Fibroblast of pulmonary artery (primary cell): ENCODE measurements around the gene CHIC2.
"Not testable (repeated sequence)": the region's sequence is repeated elsewhere in the genome, so short reads cannot be mapped to it uniquely, and the experiment has no call there.

Experiments
- DNase-seq: peaks from one replicate; pipeline ENCODE4 v3.0.0-alpha.2; 2010; ENCODE audit warnings: low read depth
- H3K4me3 ChIP-seq: replicated peaks from 2 replicates; pipeline ENCODE4 v1.5.1; 2011; ENCODE audit warnings: low read depth, mild to moderate bottlenecking, control low read depth, low read length, moderate library complexity
- TF ChIP-seq, protein P1 (sequence below): IDR thresholded peaks from 2 replicates; pipeline ENCODE4 v1.5.1; 2011; ENCODE audit warnings: mild to moderate bottlenecking, control low read depth, low read length, inconsistent platforms; ENCODE audit errors: missing control alignments

The CHIC2 gene

DNA sequence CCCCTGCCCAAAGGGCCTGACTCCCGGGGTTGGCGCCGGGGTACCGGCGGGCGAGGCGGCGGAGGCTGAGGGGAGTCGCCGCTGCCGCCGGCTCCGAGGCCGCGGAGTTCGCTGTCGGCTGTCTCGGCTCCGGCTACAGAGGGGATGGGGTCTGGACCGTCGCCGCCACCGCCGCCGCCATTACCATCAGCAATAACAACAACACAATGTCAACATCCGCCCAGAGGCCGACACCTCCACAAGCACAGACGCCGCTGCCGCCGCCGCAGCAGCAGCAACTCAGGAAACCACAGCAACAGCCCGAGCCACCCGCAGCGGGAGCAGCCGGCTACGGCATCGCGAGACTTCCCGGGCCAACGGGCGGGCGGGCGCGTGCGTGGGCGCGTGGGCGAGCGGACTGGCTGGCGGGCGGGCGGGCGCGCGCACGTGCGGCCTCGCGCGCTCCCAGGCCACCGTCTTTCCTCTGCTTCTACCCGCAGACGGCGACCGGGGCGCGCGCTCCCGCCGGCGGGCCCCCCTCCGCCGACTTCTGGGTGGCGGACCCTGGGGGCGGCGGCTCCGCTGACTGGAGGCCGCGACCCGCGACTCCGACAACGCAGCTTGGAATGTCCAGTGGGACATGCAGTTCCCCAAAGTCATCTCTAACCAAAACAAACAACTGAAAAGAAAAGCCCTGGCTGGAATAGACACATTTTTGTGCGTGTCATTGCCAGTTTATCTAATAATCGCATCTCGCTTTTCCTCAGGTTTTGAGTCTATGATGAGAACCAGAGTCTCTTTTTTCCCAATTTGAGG lies at the start of gene CHIC2:
TSS of gene CHIC2 (minus strand) at position 289 of the 795 bp plus-strand sequence. CDS start 305 bp downstream, outside the sequence.
- peak; percentile 95 for DNase-seq
- TF ChIP-seq, protein P1, sequence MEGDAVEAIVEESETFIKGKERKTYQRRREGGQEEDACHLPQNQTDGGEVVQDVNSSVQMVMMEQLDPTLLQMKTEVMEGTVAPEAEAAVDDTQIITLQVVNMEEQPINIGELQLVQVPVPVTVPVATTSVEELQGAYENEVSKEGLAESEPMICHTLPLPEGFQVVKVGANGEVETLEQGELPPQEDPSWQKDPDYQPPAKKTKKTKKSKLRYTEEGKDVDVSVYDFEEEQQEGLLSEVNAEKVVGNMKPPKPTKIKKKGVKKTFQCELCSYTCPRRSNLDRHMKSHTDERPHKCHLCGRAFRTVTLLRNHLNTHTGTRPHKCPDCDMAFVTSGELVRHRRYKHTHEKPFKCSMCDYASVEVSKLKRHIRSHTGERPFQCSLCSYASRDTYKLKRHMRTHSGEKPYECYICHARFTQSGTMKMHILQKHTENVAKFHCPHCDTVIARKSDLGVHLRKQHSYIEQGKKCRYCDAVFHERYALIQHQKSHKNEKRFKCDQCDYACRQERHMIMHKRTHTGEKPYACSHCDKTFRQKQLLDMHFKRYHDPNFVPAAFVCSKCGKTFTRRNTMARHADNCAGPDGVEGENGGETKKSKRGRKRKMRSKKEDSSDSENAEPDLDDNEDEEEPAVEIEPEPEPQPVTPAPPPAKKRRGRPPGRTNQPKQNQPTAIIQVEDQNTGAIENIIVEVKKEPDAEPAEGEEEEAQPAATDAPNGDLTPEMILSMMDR: no peak
- peak within 1 kb of the TSS; percentile 95 for H3K4me3 ChIP-seq

DNA sequence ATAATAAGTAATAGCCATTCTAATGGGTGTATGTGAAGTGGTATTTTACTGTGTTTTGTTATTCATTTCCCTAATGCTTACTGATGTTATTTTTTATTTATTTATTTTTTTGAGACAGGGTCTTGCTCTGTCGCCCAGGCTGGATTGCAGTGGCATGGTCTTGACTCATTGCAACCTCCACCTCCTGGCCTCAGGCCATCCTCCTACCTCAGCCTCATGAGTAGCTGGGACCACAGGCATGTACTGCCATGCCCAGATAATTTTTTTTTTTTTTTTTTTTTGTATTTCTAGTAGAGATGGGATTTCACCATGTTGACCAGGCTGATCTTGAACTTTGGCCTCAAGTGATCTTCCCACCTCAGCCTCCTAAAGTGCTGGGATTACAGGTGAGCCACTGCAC lies 48.8 kb upstream of the CHIC2 start:
- not testable (repeated sequence) for DNase-seq, H3K4me3 ChIP-seq

DNA sequence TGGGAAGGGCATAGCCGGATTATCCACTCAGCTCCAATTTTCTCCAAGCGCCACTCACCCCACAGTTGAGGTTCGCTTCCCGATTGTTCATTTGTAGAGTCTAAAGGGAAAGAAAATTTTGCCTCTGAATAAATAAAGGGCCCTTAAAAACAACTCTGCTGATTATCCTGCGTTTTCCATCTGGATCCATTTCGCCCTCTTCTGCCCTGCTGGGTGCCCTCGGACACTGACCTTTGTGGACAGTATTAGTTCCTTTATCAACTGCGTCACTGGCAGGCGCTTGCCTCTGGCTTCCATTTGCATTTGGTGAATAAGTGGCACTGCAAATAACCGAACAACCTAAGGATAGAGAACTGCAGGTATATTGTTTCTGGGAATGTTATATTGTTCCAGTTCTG lies 45.6 kb upstream of the CHIC2 start:
- H3K4me3 ChIP-seq: no peak overlapping the region
- TF ChIP-seq, protein P1: no peak
- DNase-seq: no peak

DNA sequence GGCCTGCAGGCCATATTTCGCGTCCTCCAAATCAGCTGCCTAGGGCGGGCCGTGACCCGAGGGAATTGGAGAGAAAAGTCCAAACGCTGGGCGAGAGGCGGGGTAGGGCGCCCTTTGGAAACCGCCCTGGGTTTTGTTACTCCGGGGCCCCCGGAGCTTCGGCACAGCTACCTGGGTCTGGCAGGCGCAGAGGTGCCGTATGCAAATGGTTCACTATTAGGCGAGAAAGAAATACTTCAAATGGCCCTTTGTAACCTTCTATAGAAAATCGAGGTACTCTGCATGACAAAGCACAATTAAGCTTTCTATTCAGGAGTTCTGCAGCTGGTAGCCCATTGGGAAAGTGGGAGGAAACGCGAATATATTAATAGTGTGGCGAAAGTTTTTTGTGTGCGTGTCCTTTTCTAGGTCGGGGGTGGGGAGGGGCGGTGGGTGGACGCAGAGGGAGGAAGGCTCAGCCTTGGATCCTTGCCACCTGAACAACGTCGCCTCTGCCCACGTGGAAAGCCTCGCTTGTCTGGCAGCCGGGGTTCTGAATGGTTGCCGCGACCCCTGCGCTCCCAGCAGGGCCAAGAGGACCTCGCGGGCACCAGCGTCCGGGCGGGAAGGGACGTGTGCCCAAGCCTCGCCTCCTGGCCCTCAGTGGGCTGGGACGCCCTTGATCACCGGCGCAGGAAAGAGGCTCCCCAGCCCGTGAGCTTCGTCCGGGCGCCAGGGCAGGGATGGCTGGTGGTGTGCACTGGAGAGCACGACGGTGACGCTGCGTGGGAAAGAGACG lies 45.0 kb upstream of the CHIC2 start:
- DNase-seq: no peak
- no peak overlapping the region for H3K4me3 ChIP-seq
- TF ChIP-seq, protein P1: no peak

DNA sequence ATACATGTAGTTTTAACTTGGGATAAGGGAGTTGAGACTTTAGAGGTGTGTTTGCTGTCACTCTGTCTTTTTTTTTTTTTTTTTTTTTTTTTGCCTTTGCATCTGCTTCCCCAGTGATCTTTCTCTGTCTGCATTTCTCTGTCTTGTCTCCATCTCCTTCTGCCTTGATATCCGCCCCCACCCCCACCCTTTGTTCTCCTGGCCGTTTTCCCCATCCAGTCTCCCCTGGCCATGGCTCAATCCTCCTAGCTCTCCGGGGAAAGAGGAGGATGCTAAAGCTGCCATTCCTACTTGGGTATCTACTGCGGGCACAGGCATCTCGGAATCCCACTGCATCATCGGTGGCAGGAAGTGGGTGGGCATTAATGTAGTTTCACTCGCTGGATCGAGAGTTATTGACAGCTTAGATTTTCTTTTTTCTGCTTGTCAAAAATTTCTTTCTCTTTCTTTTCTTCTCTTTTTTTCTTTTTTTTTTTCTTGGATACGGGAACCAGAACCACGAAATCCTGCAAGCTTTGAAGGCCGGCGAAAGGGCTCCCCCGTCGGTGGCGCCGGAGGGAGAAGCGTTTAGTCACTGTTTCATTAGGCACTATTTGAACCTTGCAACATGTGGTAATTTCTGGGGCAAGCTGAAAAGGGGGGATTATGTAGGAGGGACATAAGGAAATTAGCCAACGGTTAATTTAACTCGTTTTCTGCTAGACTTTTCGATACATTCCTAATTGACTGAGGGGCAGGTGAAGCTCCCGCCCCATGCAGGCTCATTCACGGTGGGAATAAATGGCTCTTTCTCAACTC lies 43.7 kb upstream of the CHIC2 start:
- DNase-seq: no peak
- TF ChIP-seq, protein P1: no peak
- no peak overlapping the region for H3K4me3 ChIP-seq

DNA sequence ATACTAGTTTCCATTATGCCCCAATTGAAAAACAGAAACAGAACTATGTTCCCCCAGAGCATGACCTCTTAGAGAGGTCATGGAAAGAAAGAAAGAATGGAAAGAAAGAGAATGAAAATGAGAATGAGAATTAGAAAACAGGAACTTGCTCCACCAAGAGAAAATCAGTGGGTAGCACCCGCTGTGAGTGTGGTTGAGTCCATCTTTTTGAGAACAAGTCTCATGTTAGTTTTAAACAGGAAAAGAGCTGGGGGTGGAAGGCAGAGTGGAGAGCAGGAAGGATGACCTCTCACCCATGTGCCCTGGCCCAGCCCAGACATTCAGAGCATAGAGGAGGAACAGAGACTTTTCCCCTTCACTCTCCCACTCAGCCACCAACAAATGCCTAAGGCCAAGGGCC lies 40.5 kb upstream of the CHIC2 start:
- H3K4me3 ChIP-seq: no peak overlapping the region

More for the DNA sequence above, 40.5 kb upstream of the CHIC2 start:
- no peak for DNase-seq
- TF ChIP-seq, protein P1: no peak
